H1 (cell line): ENCODE measurements around the gene HOXD4. TPM values are rescaled to one million over a fixed set of nuclear protein-coding genes. Genes with fewer than 3 reads are reported as not detected.

ENCODE experiments used
- CTCF ChIA-PET: fragments of 300-600 bp; sonication (Branson Sonifier 250); formaldehyde crosslinking; loops from one replicate; lab custom pipeline; 2021; ENCODE audit not compliant: partially characterized antibody; lab: Charles Lee
- POLR2A ChIA-PET: fragments of 300-600 bp; sonication (Branson Sonifier 250); formaldehyde crosslinking; loops from one replicate; lab custom pipeline; 2021; ENCODE audit warnings: inconsistent platforms; ENCODE audit not compliant: partially characterized antibody; lab: Charles Lee
- DNase-seq, 2 experiments: peaks; one replicate each; pipeline versions ENCODE4 v3.0.0 to v3.0.0-alpha.2; 2010 to 2022; ENCODE audit warnings: low spot score in 2 of 2, low read depth in 1 of 2, mixed read lengths in 1 of 2
- FAIRE-seq: peaks from 2 replicates; lab custom pipeline; 2011; peaks lifted over from hg19 to GRCh38; lab: Jason Lieb, UNC
- H2AFZ ChIP-seq: 2 replicates; pipeline ENCODE4 v1.8.1; 2012; ENCODE audit warnings: low read length, inconsistent platforms
- H2AK5ac ChIP-seq: 2 replicates; pipeline ENCODE4 v1.6.1; 2013; ENCODE audit warnings: low read depth, low read length
- H2BK120ac ChIP-seq: replicated peaks from 2 replicates; pipeline ENCODE3; 2013; ENCODE audit warnings: low read depth, low read length, inconsistent platforms
- H2BK12ac ChIP-seq: 2 replicates; pipeline ENCODE4 v1.6.1; 2013; ENCODE audit warnings: low read depth, low read length
- H2BK15ac ChIP-seq: 2 replicates; pipeline ENCODE4 v1.6.1; 2013; ENCODE audit warnings: low read length
- H2BK20ac ChIP-seq: 2 replicates; pipeline ENCODE4 v1.6.1; 2013; ENCODE audit warnings: low read length
- H2BK5ac ChIP-seq: 2 replicates; pipeline ENCODE4 v1.6.1; 2013; ENCODE audit warnings: low read depth, low read length
- H3K14ac ChIP-seq: 2 replicates; pipeline ENCODE4 v1.6.1; 2013; ENCODE audit warnings: inconsistent platforms; ENCODE audit not compliant: insufficient read length
- H3K18ac ChIP-seq: 2 replicates; pipeline ENCODE4 v1.6.1; 2013; ENCODE audit warnings: low read length; ENCODE audit errors: extremely low read depth
- H3K23ac ChIP-seq: 2 replicates; pipeline ENCODE4 v1.6.1; 2013; ENCODE audit warnings: inconsistent platforms; ENCODE audit not compliant: insufficient read length
- H3K23me2 ChIP-seq: 2 replicates; pipeline ENCODE4 v1.6.1; 2013; ENCODE audit warnings: low read depth, low read length
- H3K27ac ChIP-seq: 2 replicates; pipeline ENCODE4 v1.6.1; 2011; ENCODE audit warnings: low read depth, low read length, inconsistent platforms
- H3K27me3 ChIP-seq, 4 experiments: replicated peaks in 1 of 4; 1 replicate in 1 of 4; 2 replicates in 3 of 4; pipeline versions ENCODE4 v1.6.1 to v1.8.1; 2011 to 2013; ENCODE audit warnings: low read length in 3 of 4, mild to moderate bottlenecking in 3 of 4, inconsistent platforms in 2 of 4, mixed read lengths in 2 of 4, moderate library complexity in 1 of 4; ENCODE audit not compliant: control insufficient read depth in 3 of 4, insufficient read depth in 3 of 4; ENCODE audit errors: extremely low read depth in 1 of 4
- H3K36me3 ChIP-seq, 4 experiments: 2 replicates each; pipeline versions ENCODE4 v1.6.1 to v1.8.1; 2011 to 2013; ENCODE audit warnings: mild to moderate bottlenecking in 4 of 4, low read length in 3 of 4, moderate library complexity in 2 of 4, control low read depth in 1 of 4, inconsistent platforms in 1 of 4; ENCODE audit not compliant: insufficient read depth in 4 of 4, control insufficient read depth in 2 of 4
- H3K4ac ChIP-seq: replicated peaks from 2 replicates; pipeline ENCODE3; 2013; ENCODE audit warnings: low read length, low read depth, mixed read lengths, inconsistent platforms; ENCODE audit not compliant: insufficient read length
- H3K4me1 ChIP-seq, 4 experiments: replicated peaks in 1 of 4; 1 replicate in 1 of 4; 2 replicates in 3 of 4; pipeline versions ENCODE4 v1.6.1 to v1.8.1; 2011 to 2013; ENCODE audit warnings: low read length in 3 of 4, inconsistent platforms in 2 of 4, mixed read lengths in 1 of 4; ENCODE audit not compliant: insufficient read depth in 4 of 4, control insufficient read depth in 3 of 4
- H3K4me2 ChIP-seq, 2 experiments: 2 replicates each; pipeline versions ENCODE4 v1.6.1 to v1.8.1; 2011 to 2013; ENCODE audit warnings: low read depth in 2 of 2, low read length in 2 of 2, control low read depth in 1 of 2, inconsistent platforms in 1 of 2, mild to moderate bottlenecking in 1 of 2; ENCODE audit not compliant: insufficient read depth in 1 of 2
- H3K4me3 ChIP-seq, 4 experiments: fragments of 200-600, 300-600 bp in 1 of 4; sonication (generic), shearing (Covaris generic), sonication (Bioruptor Twin) in 1 of 4; 2 replicates each; pipeline versions ENCODE4 v1.5.1 to v1.8.1; 2011 to 2016; ENCODE audit warnings: low read length in 4 of 4, low read depth in 3 of 4, control low read depth in 2 of 4, inconsistent platforms in 2 of 4, mild to moderate bottlenecking in 2 of 4, mixed read lengths in 1 of 4, moderate library complexity in 1 of 4; ENCODE audit not compliant: insufficient read depth in 2 of 4; ENCODE audit errors: extremely low read depth in 1 of 4
- H3K56ac ChIP-seq: replicated peaks from 2 replicates; pipeline ENCODE3; 2013; ENCODE audit warnings: low read depth, mild to moderate bottlenecking, mixed read lengths, low read length, inconsistent platforms; ENCODE audit not compliant: insufficient read length
- H3K79me1 ChIP-seq: 2 replicates; pipeline ENCODE4 v1.6.1; 2013; ENCODE audit warnings: low read depth, low read length, control low read depth
- H3K79me2 ChIP-seq, 2 experiments: 2 replicates each; pipeline versions ENCODE4 v1.6.1 to v1.8.1; 2012 to 2013; ENCODE audit warnings: low read length in 2 of 2, mild to moderate bottlenecking in 2 of 2, inconsistent platforms in 1 of 2; ENCODE audit not compliant: insufficient read depth in 2 of 2, control insufficient read depth in 1 of 2
- H3K9ac ChIP-seq, 4 experiments: replicated peaks in 1 of 4; 1 replicate in 1 of 4; 2 replicates in 3 of 4; pipeline versions ENCODE4 v1.6.1 to v1.8.1; 2011 to 2013; ENCODE audit warnings: low read depth in 3 of 4, low read length in 3 of 4, control low read depth in 2 of 4, mild to moderate bottlenecking in 2 of 4, moderate library complexity in 2 of 4, inconsistent platforms in 1 of 4; ENCODE audit errors: extremely low read depth in 1 of 4
- H3K9me3 ChIP-seq, 2 experiments: 2 replicates each; pipeline versions ENCODE4 v1.6.1 to v1.8.1; 2012 to 2013; ENCODE audit warnings: mild to moderate bottlenecking in 2 of 2, moderate library complexity in 2 of 2, control low read depth in 1 of 2, inconsistent platforms in 1 of 2, low read depth in 1 of 2, low read length in 1 of 2, mixed read lengths in 1 of 2; ENCODE audit not compliant: insufficient read depth in 2 of 2
- H4K20me1 ChIP-seq, 2 experiments: replicated peaks in 1 of 2; 2 replicates each; pipeline versions ENCODE3 to v1.8.1; 2011 to 2013; ENCODE audit warnings: inconsistent platforms in 2 of 2, low read length in 2 of 2, mild to moderate bottlenecking in 1 of 2; ENCODE audit not compliant: insufficient read depth in 2 of 2, control insufficient read depth in 1 of 2
- H4K5ac ChIP-seq: 2 replicates; pipeline ENCODE4 v1.6.1; 2013; ENCODE audit warnings: low read length, low read depth, mixed read lengths, inconsistent platforms; ENCODE audit not compliant: insufficient read length
- H4K8ac ChIP-seq: 2 replicates; pipeline ENCODE4 v1.8.0; 2013; ENCODE audit warnings: mild to moderate bottlenecking, moderate library complexity, low read length, inconsistent platforms; ENCODE audit not compliant: insufficient read depth; ENCODE audit errors: extremely low read depth
- H4K91ac ChIP-seq: replicated peaks from 2 replicates; pipeline ENCODE3; 2013; ENCODE audit warnings: low read length, mixed read lengths, inconsistent platforms; ENCODE audit not compliant: insufficient read length
- ASH2L ChIP-seq: fragments of 200-600, 300-600 bp; sonication (generic); IDR thresholded peaks from one replicate; pipeline ENCODE4 v1.7.1; 2017; ENCODE audit warnings: low read length
- BACH1 ChIP-seq: IDR thresholded peaks from 2 replicates; pipeline ENCODE4 v1.6.1; 2012; ENCODE audit warnings: low read length, improper control_type of control experiment
- CBX8 ChIP-seq: fragments of 300-800, 300-1000 bp; sonication (generic); IDR thresholded peaks from 2 replicates; pipeline ENCODE4 v1.7.1; 2016; ENCODE audit warnings: low read depth, low read length, borderline replicate concordance
- CTBP2 ChIP-seq: IDR thresholded peaks from 2 replicates; pipeline ENCODE4 v1.7.0; 2011; ENCODE audit warnings: borderline replicate concordance, mild to moderate bottlenecking, moderate library complexity, mixed read lengths, low read length; ENCODE audit not compliant: insufficient read depth, insufficient read length
- HDAC6 ChIP-seq: IDR thresholded peaks from one replicate; pipeline ENCODE4 v1.7.1; 2012; ENCODE audit warnings: low read depth, mild to moderate bottlenecking, inconsistent platforms, low read length, moderate library complexity
- RNF2 ChIP-seq: fragments of 200-900, 300-1000 bp; sonication (generic); IDR thresholded peaks from 2 replicates; pipeline ENCODE4 v1.7.1; 2016; ENCODE audit warnings: borderline replicate concordance, low read depth, mild to moderate bottlenecking, antibody characterized with exemption, low read length; ENCODE audit not compliant: poor library complexity, severe bottlenecking; ENCODE audit errors: missing control alignments
- SIN3A ChIP-seq, 2 experiments: IDR thresholded peaks in 1 of 2; conservative IDR thresholded peaks in 1 of 2; 2 replicates each; pipeline ENCODE4 v1.6.1; 2011 to 2012; ENCODE audit warnings: low read length in 2 of 2, improper control_type of control experiment in 1 of 2, low read depth in 1 of 2, mild to moderate bottlenecking in 1 of 2
- SP1 ChIP-seq: IDR thresholded peaks from 2 replicates; pipeline ENCODE4 v1.6.1; 2011; ENCODE audit warnings: low read depth, low read length
- SUZ12 ChIP-seq: fragments of 200-600 bp; sonication (generic); IDR thresholded peaks from 2 replicates; pipeline ENCODE4 v1.6.1; 2012; ENCODE audit warnings: mild to moderate bottlenecking, inconsistent platforms, low read length, moderate library complexity, mixed read lengths
- WGBS, 2 experiments: shearing (Covaris generic) in 1 of 2; methylation state at CpG; one replicate each; pipeline versions ENCODE4 v1.1.6 to v1.1.7; 2013 to 2015; ENCODE audit warnings: low lambda C conversion rate in 2 of 2, mixed read lengths in 2 of 2, inconsistent platforms in 1 of 2, low coverage in 1 of 2, missing lambda C conversion rate in 1 of 2; ENCODE audit not compliant: insufficient replicate concordance in 2 of 2, insufficient coverage in 1 of 2, insufficient read length in 1 of 2; ENCODE audit errors: extremely low coverage in 1 of 2, missing lambda C conversion rate in 1 of 2; 5-methylcytosine and 5-hydroxymethylcytosine counted together
- polyA plus RNA-seq, 7 experiments: library from polyadenylated mRNA; depleted of rRNA in 3 of 7; stranded (reverse) in 5 of 7; unstranded in 2 of 7; fragments of >200 nt in 5 of 7; fragments of 200-250 nt in 2 of 7; gene quantifications; 1 replicate in 5 of 7; 2 replicates in 1 of 7; 4 replicates in 1 of 7; pipeline versions ENCODE4 v1.2.1 to v1.2.3, GENCODE V29; 2011 to 2013; ENCODE audit warnings: missing spikeins in 2 of 7, mixed read lengths in 2 of 7
- total RNA-seq: library from RNA; stranded (reverse); fragmentation: NEBNext Ultra II Directional; extraction: Animal tissue kit (Norgen Biotek cat#: 25700); gene quantifications from 2 replicates; pipeline ENCODE4 v1.2.1, GENCODE V29; 2021
- TF ChIP-seq, protein P1 (sequence below): IDR thresholded peaks from 2 replicates; pipeline ENCODE4 v1.6.1; 2012; ENCODE audit warnings: inconsistent platforms

Gene HOXD4
- total and polyA plus RNA-seq, 2 of the 8 experiments (the other 6 are each of a cell fraction or from before 2014, with no cell fraction given) = not detected

GRCh38 chr2:176104316-176105077 lies 46.9 kb upstream of the HOXD4 start:
- no peak overlapping the region for H2BK15ac ChIP-seq
- H3K4me1 ChIP-seq = peaks cover 0 to 27% (median 14%) of the 10 kb centered on the region in 4 experiments; a peak in 6 of 7 replicates
- H2AK5ac ChIP-seq = no peak overlapping the region
- no peak overlapping the region for H4K91ac ChIP-seq
- H3K14ac ChIP-seq = no peak overlapping the region
- 3% methylated on average over 42 of the region's 56 CpGs; no CpG with 5 or more reads in 1 of the 2 experiments for WGBS, 2 experiments
- peak overlapping the region; percentile 78 for H3K18ac ChIP-seq
- H3K9ac ChIP-seq = no peak overlapping the region
- no peaks in the 10 kb centered on the region for H3K9me3 ChIP-seq
- peaks cover 10 to 46% of the 10 kb centered on the region in 2 experiments for H4K20me1 ChIP-seq
- H2AFZ ChIP-seq = no peak overlapping the region
- no peak overlapping the region for H3K27ac ChIP-seq
- H2BK5ac ChIP-seq = 0 out of 2 replicates have a peak overlapping the region, but pooled peaks have one; percentile 24
- DNase-seq (no peak), FAIRE-seq (no peak)
- H3K23ac ChIP-seq = no peak overlapping the region
- H2BK12ac ChIP-seq = peak overlapping the region; percentile 94; the same call in 1 of the 2 replicates
- H3K4me3 ChIP-seq = peak overlapping the region in 1 of 4 experiments; percentile 50; a peak in 2 of 8 replicates
- H3K27me3 ChIP-seq = peaks cover 98 to 99% (median 99%) of the 10 kb centered on the region in 4 experiments
- H4K8ac ChIP-seq = peak overlapping the region; percentile 79
- H3K79me1 ChIP-seq = no peaks in the 10 kb centered on the region
- no peak overlapping the region for H2BK120ac ChIP-seq
- peak overlapping the region; percentile 42 to 62 for H3K4me2 ChIP-seq
- H3K23me2 ChIP-seq = 0 out of 2 replicates have a peak, but pooled peaks cover 2% of the 10 kb centered on the region
- POLR2A ChIA-PET = interaction anchor here (0.6 to 2.5 kb wide), 5 partner anchors 8 to 83 kb away, joined by 3 to 12 read pairs (median 4); no protein-coding TSS in a partner anchor
- no peak overlapping the region for H3K56ac ChIP-seq
- H3K4ac ChIP-seq = no peak overlapping the region
- H3K79me2 ChIP-seq = no peaks in the 10 kb centered on the region
- CTCF ChIA-PET = interaction anchor here (0.6 to 4.6 kb wide), 12 partner anchors 8 to 972 kb away, joined by 3 to 20 read pairs (median 7); partner anchors contain the start of gene HOXD10
- no peak overlapping the region for H4K5ac ChIP-seq
- H2BK20ac ChIP-seq = no peak overlapping the region
- peaks cover 0 to 4% (median 0%) of the 10 kb centered on the region in 4 experiments; a peak in 1 of 8 replicates for H3K36me3 ChIP-seq
- TF ChIP-seq CTBP2 (peak; percentile 18), SP1 (0 out of 2 replicates have a peak, but pooled peaks have one; percentile 4), ASH2L (peak; percentile 85), SIN3A (conservative IDR thresholded peaks at IDR 0.05 in 1 of 2, IDR thresholded peaks at IDR 0.05 in 1 of 2; ENCODE audit: low read depth in 1 of 2, low read length in 2 of 2) (no peak), HDAC6 (no peak), SUZ12 (peak; percentile 95), BACH1 (no peak), RNF2 (peak; percentile 96), CBX8 (peak; percentile 95; the same call in 1 of the 2 replicates)
- TF ChIP-seq, protein P1, sequence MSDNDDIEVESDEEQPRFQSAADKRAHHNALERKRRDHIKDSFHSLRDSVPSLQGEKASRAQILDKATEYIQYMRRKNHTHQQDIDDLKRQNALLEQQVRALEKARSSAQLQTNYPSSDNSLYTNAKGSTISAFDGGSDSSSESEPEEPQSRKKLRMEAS = peak; percentile 29; the same call in 1 of the 2 replicates
